Fibroblast of skin of right quadriceps (primary cell): Measurements from ENCODE around the gene MAPT.

Experiments used
- DNase-seq: peaks from one replicate; pipeline ENCODE4 v3.0.0-alpha.2; 2013

Gene MAPT

DNA sequence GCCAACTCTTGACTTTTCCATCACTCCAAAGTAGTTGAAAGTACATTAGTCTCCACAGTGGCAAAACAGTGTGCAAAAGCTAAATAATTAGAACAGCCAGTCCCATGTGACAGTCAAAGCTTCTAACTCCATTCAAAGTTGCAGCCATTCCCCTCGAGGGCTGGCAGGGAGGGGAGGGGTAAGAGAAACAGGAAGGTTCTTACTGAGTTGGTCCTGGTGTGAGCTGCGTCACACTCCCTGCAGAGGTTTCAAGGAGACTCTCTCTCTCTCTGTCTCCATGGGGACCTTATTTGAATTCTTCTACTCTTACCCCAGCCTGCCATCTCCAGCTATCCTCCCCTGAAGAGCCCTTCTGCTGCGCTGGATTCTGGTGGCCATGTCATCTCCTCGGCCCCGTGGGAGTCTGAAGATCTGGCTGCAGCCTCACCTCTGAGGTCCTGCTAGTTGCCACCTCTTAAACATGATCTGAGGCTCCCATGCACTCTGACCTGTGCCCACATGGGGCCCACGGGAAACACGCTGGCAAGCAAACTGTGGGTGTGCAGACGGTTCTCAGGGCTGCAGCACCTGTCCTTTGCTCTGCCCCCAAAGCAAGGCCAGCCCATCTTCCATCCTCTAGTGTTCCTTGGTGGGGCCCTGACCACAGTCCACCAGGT is 81.4 kb downstream of the MAPT start:
- DNase-seq, result no peak

- DNase-seq, result no peak
These were observed 82.0 kb downstream of the MAPT start for GRCh38 chr17:45976391-45976754.

DNA sequence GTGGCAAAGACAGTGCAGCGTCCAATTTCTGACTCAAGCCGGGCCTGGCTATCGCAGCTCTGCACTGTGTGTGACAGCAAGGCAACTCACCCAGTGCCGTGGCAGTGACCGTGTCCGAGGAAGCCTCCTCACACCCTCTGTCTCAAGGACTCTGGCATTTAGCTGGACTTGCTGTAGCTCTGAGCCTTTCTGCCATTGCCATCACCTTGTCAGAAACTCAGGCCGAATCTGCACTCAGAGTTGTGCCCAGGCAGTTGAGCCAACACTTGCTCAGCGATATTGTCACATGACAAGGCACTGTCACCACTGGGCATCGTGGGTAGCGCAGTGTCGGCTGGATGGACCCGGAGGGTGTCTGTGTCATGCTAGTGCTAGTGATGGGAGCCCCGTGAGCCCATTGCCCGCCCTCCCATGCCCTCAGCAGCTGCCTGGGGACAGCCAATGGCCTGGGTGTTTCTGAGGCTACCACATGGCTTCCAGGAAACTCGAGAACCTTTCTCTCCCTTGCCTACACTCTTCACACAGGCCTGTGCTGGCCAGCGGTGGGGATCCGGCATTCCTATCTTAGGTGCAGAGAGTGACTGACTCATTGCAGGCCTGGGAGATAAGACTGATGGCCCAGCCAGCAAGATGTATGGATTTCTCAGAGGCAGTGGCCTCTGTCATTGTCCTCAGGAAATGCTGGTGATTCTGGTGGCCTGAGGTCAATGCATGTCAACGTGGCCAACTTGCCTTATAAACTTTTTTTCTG is 82.6 kb downstream of the MAPT start:
- DNase-seq, result no peak

GRCh38 chr17:45977506-45977824 is 83.1 kb downstream of the MAPT start:
- no peak for DNase-seq

DNA sequence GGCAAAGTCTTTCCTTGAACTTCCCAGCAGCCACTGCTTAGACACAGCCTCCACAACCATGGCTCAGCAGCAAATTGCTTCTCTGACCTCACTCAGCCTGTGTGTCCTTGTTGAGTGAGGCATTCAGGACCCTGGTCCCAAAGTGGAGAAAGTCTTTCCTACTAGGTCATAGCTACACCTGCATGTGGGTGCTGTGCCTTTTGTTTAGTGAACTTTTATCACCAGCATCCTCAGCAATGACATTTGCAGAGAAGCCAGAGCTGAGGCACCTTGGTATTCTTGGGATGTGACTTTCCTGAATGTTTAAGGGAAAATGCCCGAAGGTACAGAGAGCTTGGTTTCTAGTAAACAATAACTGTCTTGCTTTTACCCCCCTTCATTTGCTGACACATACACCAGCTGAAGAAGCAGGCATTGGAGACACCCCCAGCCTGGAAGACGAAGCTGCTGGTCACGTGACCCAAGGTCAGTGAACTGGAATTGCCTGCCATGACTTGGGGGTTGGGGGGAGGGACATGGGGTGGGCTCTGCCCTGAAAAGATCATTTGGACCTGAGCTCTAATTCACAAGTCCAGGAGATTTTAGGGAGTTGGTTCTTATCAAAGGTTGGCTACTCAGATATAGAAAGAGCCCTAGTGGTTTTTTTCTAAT is 83.7 kb downstream of the MAPT start:
- DNase-seq, result no peak

GRCh38 chr17:45979137-45979536 is 84.8 kb downstream of the MAPT start:
- no peak for DNase-seq

DNA sequence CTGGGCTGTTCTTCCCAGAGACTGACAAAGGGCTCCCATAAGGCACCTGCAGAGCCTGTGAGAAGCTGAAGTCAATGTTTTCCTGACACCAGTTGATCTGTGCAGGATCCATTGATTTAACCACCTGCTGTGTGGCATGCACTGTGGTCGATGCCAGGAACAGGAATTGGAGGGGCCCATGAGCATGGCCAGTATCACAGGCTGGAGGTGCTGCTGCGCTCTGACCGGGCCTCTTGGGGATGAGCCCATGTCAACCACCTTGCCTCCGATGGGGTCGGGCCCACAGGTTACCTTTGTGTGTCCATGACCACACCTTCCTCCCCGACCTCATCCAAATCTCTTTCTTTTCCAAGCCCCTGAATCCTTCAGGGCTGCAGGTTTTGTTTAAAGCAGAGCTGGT is 86.5 kb downstream of the MAPT start:
- DNase-seq, result no peak

DNA sequence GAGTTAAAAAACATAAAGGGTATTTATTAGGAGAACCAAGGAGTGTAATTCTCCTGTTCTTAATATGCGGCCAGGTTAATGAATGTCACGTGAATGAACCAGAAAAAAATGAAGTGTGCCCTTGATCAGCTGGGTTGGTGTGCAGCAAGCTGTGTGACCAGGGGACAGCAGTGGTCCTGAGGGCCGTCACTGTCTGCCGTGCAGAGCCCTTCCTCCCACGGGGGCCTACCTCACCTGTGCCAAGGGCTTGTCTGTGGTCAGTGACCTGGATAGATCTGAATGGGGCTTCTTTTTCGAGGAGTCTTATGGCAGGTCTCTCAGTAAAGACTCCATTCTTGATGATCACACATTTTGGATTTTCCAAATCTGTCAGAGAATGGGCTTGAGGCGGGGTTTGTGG is 87.0 kb downstream of the MAPT start:
- DNase-seq, result no peak

DNA sequence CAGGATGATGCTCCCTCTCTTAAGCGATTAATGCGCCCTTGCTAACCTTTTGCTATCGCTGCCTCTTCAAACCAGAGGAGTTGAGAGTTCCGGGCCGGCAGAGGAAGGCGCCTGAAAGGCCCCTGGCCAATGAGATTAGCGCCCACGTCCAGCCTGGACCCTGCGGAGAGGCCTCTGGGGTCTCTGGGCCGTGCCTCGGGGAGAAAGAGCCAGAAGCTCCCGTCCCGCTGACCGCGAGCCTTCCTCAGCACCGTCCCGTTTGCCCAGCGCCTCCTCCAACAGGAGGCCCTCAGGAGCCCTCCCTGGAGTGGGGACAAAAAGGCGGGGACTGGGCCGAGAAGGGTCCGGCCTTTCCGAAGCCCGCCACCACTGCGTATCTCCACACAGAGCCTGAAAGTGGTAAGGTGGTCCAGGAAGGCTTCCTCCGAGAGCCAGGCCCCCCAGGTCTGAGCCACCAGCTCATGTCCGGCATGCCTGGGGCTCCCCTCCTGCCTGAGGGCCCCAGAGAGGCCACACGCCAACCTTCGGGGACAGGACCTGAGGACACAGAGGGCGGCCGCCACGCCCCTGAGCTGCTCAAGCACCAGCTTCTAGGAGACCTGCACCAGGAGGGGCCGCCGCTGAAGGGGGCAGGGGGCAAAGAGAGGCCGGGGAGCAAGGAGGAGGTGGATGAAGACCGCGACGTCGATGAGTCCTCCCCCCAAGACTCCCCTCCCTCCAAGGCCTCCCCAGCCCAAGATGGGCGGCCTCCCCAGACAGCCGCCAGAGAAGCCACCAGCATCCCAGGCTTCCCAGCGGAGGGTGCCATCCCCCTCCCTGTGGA is 88.6 kb downstream of the MAPT start:
- DNase-seq, result no peak

DNA sequence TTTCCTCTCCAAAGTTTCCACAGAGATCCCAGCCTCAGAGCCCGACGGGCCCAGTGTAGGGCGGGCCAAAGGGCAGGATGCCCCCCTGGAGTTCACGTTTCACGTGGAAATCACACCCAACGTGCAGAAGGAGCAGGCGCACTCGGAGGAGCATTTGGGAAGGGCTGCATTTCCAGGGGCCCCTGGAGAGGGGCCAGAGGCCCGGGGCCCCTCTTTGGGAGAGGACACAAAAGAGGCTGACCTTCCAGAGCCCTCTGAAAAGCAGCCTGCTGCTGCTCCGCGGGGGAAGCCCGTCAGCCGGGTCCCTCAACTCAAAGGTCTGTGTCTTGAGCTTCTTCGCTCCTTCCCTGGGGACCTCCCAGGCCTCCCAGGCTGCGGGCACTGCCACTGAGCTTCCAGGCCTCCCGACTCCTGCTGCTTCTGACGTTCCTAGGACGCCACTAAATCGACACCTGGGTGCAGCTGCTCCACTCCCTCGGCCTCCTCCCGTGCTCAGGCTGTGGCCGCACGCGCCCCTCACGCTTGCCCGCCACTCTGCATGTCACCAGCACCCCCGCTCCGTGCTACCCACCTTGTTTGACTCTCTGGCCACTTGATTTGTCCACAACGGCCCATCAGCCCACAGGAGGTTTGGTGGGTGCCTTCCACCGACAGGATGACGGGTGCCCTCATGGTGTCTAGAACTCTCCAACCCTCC is 89.4 kb downstream of the MAPT start:
- no peak for DNase-seq

DNA sequence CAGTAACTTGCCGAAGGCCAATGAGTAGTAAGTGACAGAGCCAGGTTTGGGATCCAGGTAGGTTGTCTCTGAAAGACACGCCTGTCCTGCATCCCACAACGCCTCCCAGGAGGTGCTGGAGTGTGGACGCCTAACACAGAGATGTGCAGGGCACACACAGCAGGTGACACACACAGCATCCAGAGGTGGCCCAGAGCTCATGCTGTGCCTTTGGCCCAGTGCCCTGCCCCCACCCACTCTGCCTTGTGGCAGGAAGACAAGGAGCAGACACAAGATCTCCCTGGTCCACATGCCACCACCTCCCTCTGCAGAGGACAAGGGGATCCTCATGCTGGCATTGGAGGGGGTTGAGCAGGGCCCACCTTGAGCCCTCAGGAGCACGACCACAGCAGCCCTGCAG is 90.0 kb downstream of the MAPT start:
- DNase-seq, result no peak

GRCh38 chr17:45985447-45985846 is 91.1 kb downstream of the MAPT start:
- no peak for DNase-seq

DNA sequence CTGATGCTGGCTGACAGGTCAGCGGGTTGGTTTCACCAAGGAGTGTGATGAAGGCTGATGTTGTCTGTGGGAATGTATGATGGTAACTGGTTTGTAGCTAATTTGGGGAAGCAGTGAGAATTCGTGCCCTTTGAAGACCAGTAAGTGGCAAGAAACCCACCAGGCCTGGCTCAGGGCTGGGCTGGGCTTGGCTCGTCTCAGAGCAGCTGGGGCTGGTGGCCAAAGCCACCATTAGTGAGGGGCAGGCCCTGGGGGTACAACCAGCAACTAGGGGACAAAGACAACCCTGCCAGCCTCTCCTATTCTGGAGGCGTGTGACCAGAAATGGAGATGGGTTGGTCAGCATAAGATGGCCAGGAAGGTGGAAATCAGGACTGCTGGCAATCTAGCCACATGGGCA is 91.7 kb downstream of the MAPT start:
- DNase-seq, result no peak

GRCh38 chr17:45987706-45988105 is 93.4 kb downstream of the MAPT start:
- DNase-seq, result no peak

- no peak for DNase-seq
These were observed 95.4 kb downstream of the MAPT start for GRCh38 chr17:45989759-45990158.

DNA sequence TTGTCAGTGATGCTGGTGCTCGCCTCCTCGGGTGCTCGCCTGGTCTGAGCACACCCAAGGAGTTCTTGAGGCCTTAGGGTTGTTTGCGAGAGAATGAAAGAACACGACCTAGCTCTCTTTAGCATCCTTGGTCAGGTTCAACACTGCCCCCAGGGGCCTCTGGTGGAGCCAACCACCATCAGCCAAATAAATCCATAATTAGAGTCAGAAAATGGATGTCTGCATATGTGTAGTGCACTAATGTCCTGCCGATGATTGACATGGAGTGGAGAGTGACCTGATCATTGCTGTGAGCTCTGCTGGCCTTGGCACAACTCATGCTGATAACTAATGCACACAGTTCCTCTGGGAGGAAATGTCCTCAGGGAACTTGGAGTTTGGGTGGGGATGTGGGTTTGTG is 96.5 kb downstream of the MAPT start:
- no peak for DNase-seq

DNA sequence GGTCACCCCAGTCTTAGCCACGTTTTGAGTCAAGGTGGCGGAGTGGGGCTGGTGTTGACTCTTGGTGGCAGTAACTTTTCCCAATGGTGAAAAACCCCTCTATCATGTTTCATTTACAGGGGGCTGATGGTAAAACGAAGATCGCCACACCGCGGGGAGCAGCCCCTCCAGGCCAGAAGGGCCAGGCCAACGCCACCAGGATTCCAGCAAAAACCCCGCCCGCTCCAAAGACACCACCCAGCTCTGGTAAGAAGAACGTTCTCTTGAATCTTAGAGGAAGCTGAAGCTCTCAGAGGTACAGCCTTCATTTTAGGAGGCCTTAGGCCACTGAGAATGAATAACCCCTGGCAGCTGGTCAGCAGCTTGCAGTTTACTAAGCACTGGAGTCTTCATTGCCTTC is 97.0 kb downstream of the MAPT start:
- no peak for DNase-seq

GRCh38 chr17:45992175-45992574 is 97.8 kb downstream of the MAPT start:
- no peak for DNase-seq

DNA sequence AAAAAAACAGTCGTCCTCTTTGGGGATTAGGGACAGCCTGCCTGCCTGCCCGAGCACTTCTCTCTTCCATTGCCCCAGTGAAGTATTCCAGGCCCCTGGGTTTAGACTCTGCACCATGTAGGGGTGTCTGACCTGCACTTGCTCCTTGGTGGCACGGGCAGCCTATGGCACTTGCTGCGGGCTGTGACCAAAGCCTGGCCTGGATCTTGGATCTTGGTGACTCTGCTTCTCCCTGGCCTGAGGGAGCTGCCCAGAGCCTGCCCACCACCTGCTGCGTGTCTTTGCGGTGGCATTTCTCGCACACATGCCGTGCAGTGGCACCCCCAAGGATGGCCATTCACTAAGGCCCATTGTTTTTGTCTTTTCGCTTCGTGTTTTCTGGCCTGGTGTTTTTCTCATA is 98.5 kb downstream of the MAPT start:
- no peak for DNase-seq

- DNase-seq, result no peak
These were observed 99.7 kb downstream of the MAPT start for GRCh38 chr17:45993962-45994627.

DNA sequence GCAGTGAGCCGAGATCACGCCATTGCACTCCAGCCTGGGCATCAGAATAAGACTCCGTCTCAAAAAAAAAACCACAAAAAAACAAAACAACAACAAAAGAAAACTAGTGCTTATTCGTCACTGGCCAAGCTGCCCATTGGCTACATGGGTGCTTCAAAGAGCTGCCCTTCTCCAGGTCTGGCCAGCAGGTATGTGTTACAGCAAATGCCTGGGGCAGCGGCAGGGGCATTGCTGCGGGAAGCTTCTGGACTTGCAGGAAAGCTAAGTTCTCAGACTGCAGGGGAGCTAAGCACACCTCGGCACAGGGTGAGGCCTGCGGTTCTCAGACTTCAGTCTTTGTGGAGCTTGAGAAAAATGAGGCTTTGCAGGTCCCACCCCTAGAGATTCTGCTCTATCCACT is 100.6 kb downstream of the MAPT start:
- no peak for DNase-seq

- DNase-seq, result no peak
These were observed 101.4 kb downstream of the MAPT start for GRCh38 chr17:45995627-45996270.
